OCI-M2 (cell line): ENCODE data around the gene PNPLA1.

ENCODE experiments used
- DNase-seq: peaks from one replicate; lab custom pipeline; 2025; ENCODE audit not compliant: unreplicated experiment; lab: John Stamatoyannopoulos, UW

The PNPLA1 gene

GRCh38 chr6:36269834-36270705, at the start of gene PNPLA1:
Gene PNPLA1, plus strand, starts transcription at chr6:36270060. Its CDS starts 400 bp downstream, at chr6:36270460.
- no peak for DNase-seq

GRCh38 chr6:36220226-36220625, 49.6 kb upstream of the PNPLA1 start:
- DNase-seq, result no peak

GRCh38 chr6:36221674-36222073, 48.2 kb upstream of the PNPLA1 start:
- DNase-seq, result no peak

- DNase-seq, result no peak
Measured at GRCh38 chr6:36222924-36223323, 46.9 kb upstream of the PNPLA1 start.

GRCh38 chr6:36223706-36224105, 46.2 kb upstream of the PNPLA1 start:
- DNase-seq, result no peak

GRCh38 chr6:36224918-36225461, 44.9 kb upstream of the PNPLA1 start:
- no peak for DNase-seq

- no peak for DNase-seq
Measured at GRCh38 chr6:36226438-36227047, 43.3 kb upstream of the PNPLA1 start.

GRCh38 chr6:36227379-36228228, 42.3 kb upstream of the PNPLA1 start:
- DNase-seq, result no peak

GRCh38 chr6:36229223-36229622, 40.6 kb upstream of the PNPLA1 start:
- no peak for DNase-seq

GRCh38 chr6:36230371-36230770, 39.5 kb upstream of the PNPLA1 start:
- DNase-seq, result no peak

- DNase-seq, result no peak
Measured at GRCh38 chr6:36232172-36232571, 37.7 kb upstream of the PNPLA1 start.

GRCh38 chr6:36235309-36235708, 34.6 kb upstream of the PNPLA1 start:
- no peak for DNase-seq

GRCh38 chr6:36235862-36236261, 34.0 kb upstream of the PNPLA1 start:
- no peak for DNase-seq

GRCh38 chr6:36239774-36240173, 30.1 kb upstream of the PNPLA1 start:
- no peak for DNase-seq

GRCh38 chr6:36241728-36242127, 28.1 kb upstream of the PNPLA1 start:
- no peak for DNase-seq

GRCh38 chr6:36242161-36242560, 27.7 kb upstream of the PNPLA1 start:
- no peak for DNase-seq

GRCh38 chr6:36242626-36243025, 27.2 kb upstream of the PNPLA1 start:
- DNase-seq, result no peak

GRCh38 chr6:36243562-36244212, 26.2 kb upstream of the PNPLA1 start:
- no peak for DNase-seq

GRCh38 chr6:36244641-36245280, 25.1 kb upstream of the PNPLA1 start:
- no peak for DNase-seq

- DNase-seq, result no peak
Measured at GRCh38 chr6:36245572-36246061, 24.2 kb upstream of the PNPLA1 start.
